ENCODE results near the gene POLN.
"Not testable (repeated sequence)": the region's sequence is repeated elsewhere in the genome, so short reads cannot be mapped to it uniquely, and the experiment has no call there.

The POLN gene

GRCh38 chr4:2219233-2219760 is 22.6 kb downstream of the POLN start:
- DNase-seq (ENCODE audit: low spot score): no peak

- DNase-seq (ENCODE audit: low spot score): no peak
Measured at GRCh38 chr4:2218436-2218835, 23.5 kb downstream of the POLN start.

- DNase-seq (ENCODE audit: low spot score): no peak
Measured at GRCh38 chr4:2217726-2218125, 24.2 kb downstream of the POLN start.

DNA sequence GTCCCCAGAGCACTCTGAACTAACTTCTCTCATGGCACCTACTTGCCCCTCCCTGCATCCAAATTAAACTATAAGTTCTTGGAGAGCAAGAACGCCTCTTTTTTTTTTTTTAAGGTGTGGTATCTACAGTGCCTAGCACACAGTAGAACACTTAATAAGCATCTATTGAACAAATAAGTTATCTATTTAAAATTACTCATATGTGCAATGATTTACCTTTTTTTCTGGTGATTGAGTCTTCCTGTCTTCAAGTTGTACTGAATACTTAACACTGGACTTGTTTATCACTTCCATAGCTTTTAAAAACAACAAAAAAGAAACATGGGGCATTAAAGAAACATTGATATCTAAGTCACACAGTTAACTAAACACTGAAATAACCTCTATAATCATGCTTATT is 29.1 kb downstream of the POLN start:
- no peak for DNase-seq (ENCODE audit: low spot score)

DNA sequence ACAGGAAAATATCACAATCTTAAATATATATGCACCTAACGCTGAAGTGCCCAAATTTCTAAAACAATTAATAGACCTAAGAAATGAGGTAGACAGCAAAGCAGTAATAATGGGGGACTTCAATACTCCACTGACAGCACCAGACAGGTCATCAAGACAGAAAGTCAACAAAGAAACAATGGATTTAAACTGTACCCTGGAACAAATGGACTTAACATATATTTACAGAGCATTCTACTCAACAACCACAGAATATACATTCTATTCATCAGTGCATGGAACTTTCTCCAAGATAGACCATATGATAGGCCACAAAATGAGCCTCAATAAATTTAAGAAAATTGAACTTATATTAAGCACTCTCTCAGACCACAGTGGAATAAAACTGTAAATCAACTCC is 39.1 kb downstream of the POLN start:
- not testable (repeated sequence) for DNase-seq (ENCODE audit: low spot score)

- DNase-seq (ENCODE audit: low spot score): no peak
Measured at GRCh38 chr4:2194496-2194895, 47.4 kb downstream of the POLN start.

GRCh38 chr4:2193326-2193725 is 48.6 kb downstream of the POLN start:
- DNase-seq (ENCODE audit: low spot score): no peak

DNA sequence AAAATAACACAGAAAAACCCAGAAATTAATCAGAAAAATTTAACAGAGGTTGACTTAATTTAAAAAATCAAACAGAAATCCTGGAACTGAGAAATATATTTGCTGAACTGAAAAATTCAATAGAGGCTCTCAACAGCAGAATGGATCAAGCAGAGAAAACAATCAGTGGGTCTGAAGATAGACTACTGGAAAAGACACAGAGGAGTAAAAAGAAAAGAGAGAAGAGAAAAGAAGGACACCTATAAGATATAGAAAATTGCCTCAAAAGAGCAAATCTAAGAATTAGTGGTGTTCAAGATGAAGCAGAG is 55.1 kb downstream of the POLN start:
- DNase-seq (ENCODE audit: low spot score): no peak

- no peak for DNase-seq (ENCODE audit: low spot score)
Measured at GRCh38 chr4:2186133-2186864, 55.6 kb downstream of the POLN start.

- DNase-seq (ENCODE audit: low spot score): no peak
Measured at GRCh38 chr4:2183394-2183793, 58.5 kb downstream of the POLN start.

GRCh38 chr4:2182994-2183393 is 58.9 kb downstream of the POLN start:
- no peak for DNase-seq (ENCODE audit: low spot score)

DNA sequence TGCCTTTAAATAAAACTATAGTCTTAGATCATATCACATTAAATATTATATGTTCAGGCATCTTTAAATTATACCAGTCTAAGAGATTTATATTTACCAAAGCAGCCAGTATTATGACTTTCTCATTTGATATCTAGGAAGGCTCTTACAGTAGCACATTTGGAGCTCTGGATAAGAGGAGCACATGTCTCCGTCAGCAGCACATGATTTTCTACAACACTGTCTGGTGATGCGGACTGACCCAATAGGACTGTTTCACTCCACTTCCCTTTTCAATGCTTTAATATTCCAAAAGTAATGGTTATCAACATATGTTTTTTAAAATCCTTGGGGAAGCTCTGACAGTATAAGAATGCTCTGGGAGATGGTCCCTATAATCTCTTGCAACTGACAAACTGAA is 61.5 kb downstream of the POLN start:
- no peak for DNase-seq (ENCODE audit: low spot score)

DNA sequence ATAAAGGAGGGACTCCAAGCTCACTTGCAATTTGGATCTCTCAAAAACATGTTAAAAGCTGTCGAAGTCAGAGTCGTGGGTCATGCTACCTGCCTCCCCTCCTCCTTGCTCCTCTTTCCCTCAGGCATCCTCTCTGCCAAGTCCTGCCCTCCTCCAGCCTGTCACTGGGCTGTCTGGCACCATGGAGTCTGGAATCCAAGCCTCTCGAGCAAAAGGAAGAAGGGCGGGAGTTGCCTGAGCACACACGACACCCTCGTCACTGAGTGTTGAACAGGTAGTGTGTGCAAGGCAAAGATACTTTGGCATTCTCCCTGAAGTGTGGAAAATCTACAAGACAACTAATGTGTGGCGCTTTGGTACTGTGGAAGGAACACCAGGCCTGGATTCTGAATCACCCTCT is 62.2 kb downstream of the POLN start:
- no peak for DNase-seq (ENCODE audit: low spot score)

DNA sequence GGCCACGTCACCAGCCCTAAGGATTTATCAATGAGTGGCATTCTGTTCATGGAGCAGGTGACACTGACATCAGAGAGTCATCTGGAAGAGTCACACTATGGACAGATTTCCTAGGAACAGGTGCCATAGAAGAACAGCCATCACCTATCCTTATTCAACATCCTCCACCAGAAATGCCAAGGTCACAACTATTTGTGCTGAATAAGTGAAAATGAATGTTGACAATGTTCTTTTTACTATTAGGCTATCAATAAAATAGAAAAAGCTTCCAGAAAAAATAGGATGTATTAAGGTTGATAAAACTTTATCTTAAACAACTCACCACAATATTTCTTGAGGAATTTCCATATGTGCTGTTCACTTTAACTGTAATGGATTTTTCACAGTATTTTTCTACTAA is 62.9 kb downstream of the POLN start:
- no peak for DNase-seq (ENCODE audit: low spot score)

GRCh38 chr4:2177443-2178093 is 64.4 kb downstream of the POLN start:
- DNase-seq (ENCODE audit: low spot score): no peak

DNA sequence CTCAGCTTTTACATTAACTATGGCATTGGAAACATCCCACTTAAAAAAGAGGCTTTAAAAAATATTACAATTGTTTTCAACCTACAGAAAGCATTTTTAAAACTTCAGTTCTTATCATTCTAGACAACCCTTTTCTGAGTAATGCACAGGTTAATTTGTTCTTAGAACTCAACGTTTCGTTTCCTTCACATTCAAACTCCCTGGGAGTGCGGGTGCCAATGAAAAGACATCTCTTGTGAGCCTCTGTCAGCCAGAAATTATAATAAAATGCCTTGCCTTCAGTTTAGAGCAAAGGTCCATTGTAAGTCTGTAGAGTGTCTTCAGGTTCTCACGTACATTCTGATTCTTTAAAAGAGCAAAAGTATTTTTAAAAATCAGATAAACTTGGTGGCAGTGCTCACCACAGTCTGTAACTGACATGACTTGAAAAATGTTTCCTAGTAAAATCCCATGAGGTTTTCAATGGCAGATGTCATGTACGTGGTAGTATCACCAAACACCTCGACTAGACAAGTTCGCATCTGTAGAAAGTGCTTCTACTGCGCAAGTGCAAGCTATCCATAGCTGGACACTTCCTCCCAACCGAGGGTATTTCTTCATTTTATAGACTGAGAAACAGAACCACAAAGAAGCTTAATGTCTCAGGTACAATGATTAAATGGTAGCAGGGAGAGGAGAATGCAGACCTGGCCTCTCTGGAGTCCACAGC is 65.8 kb downstream of the POLN start:
- no peak for DNase-seq (ENCODE audit: low spot score)

- DNase-seq (ENCODE audit: low spot score): no peak
Measured at GRCh38 chr4:2174061-2174460, 67.9 kb downstream of the POLN start.

DNA sequence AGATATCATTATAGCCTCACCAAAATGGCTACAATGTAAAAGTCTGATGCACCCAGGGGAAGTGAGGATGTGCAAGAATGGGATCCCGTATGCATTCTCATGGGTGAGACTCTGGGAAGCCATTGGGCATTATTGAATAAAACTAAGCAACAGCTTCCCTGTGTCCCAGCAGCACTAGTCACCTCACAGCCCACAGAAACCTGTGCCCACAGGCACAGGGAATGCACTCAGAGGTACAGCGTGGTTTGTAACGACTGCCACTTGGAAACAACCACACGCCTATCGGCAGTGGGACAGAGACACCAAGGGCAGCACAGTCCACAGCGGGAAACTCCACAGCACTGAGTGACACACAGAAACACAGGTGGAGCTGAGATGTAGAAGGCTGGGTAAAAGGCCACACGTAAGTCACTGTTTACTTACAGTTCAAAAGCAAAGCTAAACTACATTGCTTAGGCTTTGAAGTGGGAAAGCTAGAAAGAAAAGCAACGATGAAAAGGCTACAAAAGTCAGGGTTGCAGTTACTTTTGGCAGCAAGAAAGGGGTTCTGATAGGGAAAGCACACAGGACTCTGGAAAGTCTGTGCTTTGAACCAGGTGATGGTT is 69.2 kb downstream of the POLN start:
- no peak for DNase-seq (ENCODE audit: low spot score)

DNA sequence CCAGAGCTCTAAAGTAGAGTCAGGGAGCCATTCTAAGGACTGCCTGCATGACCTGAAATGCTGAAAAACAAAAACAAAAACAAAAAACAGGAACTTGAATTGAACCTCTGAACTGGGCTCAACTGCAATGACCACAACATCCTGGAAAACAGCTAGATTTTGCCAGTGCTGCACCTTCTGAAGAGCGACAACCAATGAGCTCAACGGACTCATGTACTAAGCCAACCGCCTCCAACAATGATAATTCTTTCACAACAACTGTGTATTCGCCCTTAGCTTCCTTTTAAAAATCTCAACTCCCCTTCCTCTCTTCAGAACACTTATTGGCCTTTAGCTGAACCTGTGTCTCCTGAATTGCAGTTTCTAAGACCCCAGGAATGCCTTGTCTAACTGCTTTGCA is 69.8 kb downstream of the POLN start:
- no peak for DNase-seq (ENCODE audit: low spot score)

- DNase-seq (ENCODE audit: low spot score): no peak
Measured at GRCh38 chr4:2168469-2169319, 73.2 kb downstream of the POLN start.

DNA sequence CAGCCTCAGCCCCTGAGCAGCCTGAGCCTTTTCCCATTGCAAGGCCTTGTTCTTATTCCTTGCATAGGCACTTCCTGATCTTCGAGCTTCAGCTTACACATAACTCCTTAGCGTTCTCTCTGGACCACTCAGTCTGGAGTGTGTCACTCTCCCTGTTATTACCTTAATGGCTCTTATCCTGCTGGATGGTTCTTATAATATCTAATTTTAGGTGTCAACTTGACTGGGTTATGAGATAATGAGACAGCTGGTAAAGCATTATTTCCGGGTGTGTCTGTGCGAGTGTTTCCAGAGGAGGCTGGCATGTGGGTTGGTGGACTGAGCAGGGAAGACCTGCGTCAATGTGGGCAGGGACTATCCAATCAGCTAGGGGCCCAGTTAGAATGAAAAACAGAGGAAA is 75.7 kb downstream of the POLN start:
- no peak for DNase-seq (ENCODE audit: low spot score)

- DNase-seq (ENCODE audit: low spot score): no peak
Measured at GRCh38 chr4:2165391-2165790, 76.5 kb downstream of the POLN start.
